Body of pancreas (tissue), 4 donors: ENCODE results near the gene COL5A2. TPM values are rescaled to one million over a fixed set of nuclear protein-coding genes. Genes with fewer than 3 reads are reported as not detected.

Experiments
- ATAC-seq: fragments of 150-250 bp; one replicate; pipeline ENCODE4 v1.9.1; 2016
- DNase-seq, 4 donors: peaks; one replicate each; pipeline ENCODE4 v3.0.0-alpha.2; 2019
- H3K27ac ChIP-seq, 4 donors: fragments of 200-600 bp; sonication (generic); 1 replicate in 3 of 4; 2 replicates in 1 of 4; pipeline versions ENCODE4 v1.5.1 to v1.6.1; 2016 to 2019; ENCODE audit warnings: mild to moderate bottlenecking in 1 of 4, mixed read lengths in 1 of 4, moderate library complexity in 1 of 4
- H3K27me3 ChIP-seq, 2 donors: fragments of 200-600 bp; sonication (generic); one replicate each; pipeline ENCODE4 v1.6.0; 2016; ENCODE audit warnings: mild to moderate bottlenecking in 1 of 2
- H3K36me3 ChIP-seq, 2 donors: fragments of 200-600 bp; sonication (generic); replicated peaks in 1 of 2; 2 replicates each; pipeline ENCODE4 v1.5.1; 2016; ENCODE audit warnings: low read depth in 2 of 2; ENCODE audit not compliant: insufficient read depth in 1 of 2
- H3K4me1 ChIP-seq: fragments of 200-600 bp; sonication (generic); one replicate; pipeline ENCODE4 v1.6.0; 2016
- H3K4me3 ChIP-seq, 2 donors: fragments of 200-600 bp; sonication (generic); 1 replicate in 1 of 2; 2 replicates in 1 of 2; pipeline ENCODE4 v1.5.1; 2016 to 2019
- H3K9me3 ChIP-seq, 3 donors: fragments of 200-600 bp; sonication (generic); 1 replicate in 2 of 3; 2 replicates in 1 of 3; pipeline ENCODE4 v1.5.1; 2016
- CTCF ChIP-seq, 7 experiments: fragments of 450-650 bp in 4 of 7; fragments of 200-600 bp in 3 of 7; sonication (generic) in 3 of 7; IDR thresholded peaks; one replicate each; pipeline ENCODE4 v1.5.1; 2016 to 2019; ENCODE audit warnings: antibody characterized with exemption in 7 of 7
- POLR2A ChIP-seq, 3 donors: fragments of 450-650 bp; IDR thresholded peaks; one replicate each; pipeline ENCODE4 v1.6.1; 2016; ENCODE audit warnings: antibody characterized with exemption in 3 of 3, mild to moderate bottlenecking in 2 of 3
- WGBS, 2 donors: methylation state at CpG; one replicate each; pipeline ENCODE4 v1.1.5; 2017; 5-methylcytosine and 5-hydroxymethylcytosine counted together
- intact Hi-C: fragments of 100-400 bp; cut with DNase I; formaldehyde crosslinking; loops from one replicate; pipeline ENCODE4 v1.15.1; 2023
- total RNA-seq, 2 donors: library from RNA; depleted of rRNA; stranded (reverse); fragments of >200 nt; gene quantifications; one replicate each; pipeline ENCODE4 v1.1.0, GENCODE V29; 2016

Gene COL5A2
- total RNA-seq, 2 donors from 2014 or later, result 10.1 to 24.1 TPM

- DNase-seq (no peak), ATAC-seq (no peak)
- H3K4me1 ChIP-seq, result peaks cover 9% of the 10 kb centered on the region
- no peaks in the 10 kb centered on the region for H3K9me3 ChIP-seq
- H3K36me3 ChIP-seq, result no peaks in the 10 kb centered on the region
- no peak overlapping the region for H3K4me3 ChIP-seq
- H3K27ac ChIP-seq, result peak overlapping the region in 1 of 4 donors; percentile 14
- intact Hi-C loops, result no loop called here
- no peaks in the 10 kb centered on the region for H3K27me3 ChIP-seq
- TF ChIP-seq POLR2A (IDR thresholded peaks at IDR 0.05), result no peak
- no peak for TF ChIP-seq CTCF (IDR thresholded peaks at IDR 0.05)
These were observed 42.4 kb upstream of the COL5A2 start for GRCh38 chr2:189221811-189222467.

GRCh38 chr2:189218236-189218635, 38.7 kb upstream of the COL5A2 start:
- intact Hi-C loops, result no loop called here
- DNase-seq, result no peak
- TF ChIP-seq CTCF (IDR thresholded peaks at IDR 0.05) (no peak), POLR2A (IDR thresholded peaks at IDR 0.05) (no peak)
- no peaks in the 10 kb centered on the region for H3K36me3 ChIP-seq
- peaks cover 9% of the 10 kb centered on the region for H3K4me1 ChIP-seq
- ATAC-seq, result no peak
- H3K9me3 ChIP-seq, result no peaks in the 10 kb centered on the region
- 47 to 48% methylated on average over 2 of the region's 2 CpGs for WGBS, 2 donors
- no peak overlapping the region for H3K27ac ChIP-seq
- no peaks in the 10 kb centered on the region for H3K27me3 ChIP-seq
- no peak overlapping the region for H3K4me3 ChIP-seq

- H3K9me3 ChIP-seq, result no peaks in the 10 kb centered on the region
- intact Hi-C loops, result no loop called here
- ATAC-seq, result no peak
- no peak for TF ChIP-seq POLR2A (IDR thresholded peaks at IDR 0.05)
- TF ChIP-seq CTCF (IDR thresholded peaks at IDR 0.05), result no peak
- H3K27ac ChIP-seq, result no peak overlapping the region
- DNase-seq, result peak in 1 of 4 donors; percentile 15
- peaks cover 6% of the 10 kb centered on the region for H3K4me1 ChIP-seq
- H3K36me3 ChIP-seq, result no peaks in the 10 kb centered on the region
- WGBS, 2 donors, result 57 to 60% methylated on average over 6 of the region's 6 CpGs
- H3K27me3 ChIP-seq, result no peaks in the 10 kb centered on the region
- no peak overlapping the region for H3K4me3 ChIP-seq
These were observed 38.0 kb upstream of the COL5A2 start for GRCh38 chr2:189217541-189217940.

GRCh38 chr2:189217051-189217450, 37.5 kb upstream of the COL5A2 start:
- Histone ChIP-seq H3K36me3 (no peaks in the 10 kb centered on the region), H3K9me3 (no peaks in the 10 kb centered on the region), H3K27ac (no peak overlapping the region), H3K27me3 (no peaks in the 10 kb centered on the region), H3K4me1 (peaks cover 2% of the 10 kb centered on the region), H3K4me3 (no peak overlapping the region)
- intact Hi-C loops, result no loop called here
- ATAC-seq (no peak), DNase-seq (no peak)
- no peak for TF ChIP-seq POLR2A (IDR thresholded peaks at IDR 0.05)
- no peak for TF ChIP-seq CTCF (IDR thresholded peaks at IDR 0.05)
- WGBS, 2 donors, result 84 to 85% methylated on average over 3 of the region's 3 CpGs

GRCh38 chr2:189214484-189214883, 34.9 kb upstream of the COL5A2 start:
- Histone ChIP-seq H3K36me3 (no peaks in the 10 kb centered on the region), H3K4me1 (no peaks in the 10 kb centered on the region), H3K27me3 (no peaks in the 10 kb centered on the region), H3K27ac (no peak overlapping the region), H3K9me3 (no peaks in the 10 kb centered on the region), H3K4me3 (no peak overlapping the region)
- no peak for TF ChIP-seq POLR2A (IDR thresholded peaks at IDR 0.05)
- no peak for TF ChIP-seq CTCF (IDR thresholded peaks at IDR 0.05)
- ATAC-seq (no peak), DNase-seq (no peak)
- intact Hi-C loops, result no loop called here
- WGBS, 2 donors, result 85 to 90% methylated on average over 2 of the region's 2 CpGs
